CD4-positive, alpha-beta T cell (primary cell): ENCODE data around the gene DSCAML1. TPM values are rescaled to one million over a fixed set of nuclear protein-coding genes. Genes with fewer than 3 reads are reported as not detected.

ENCODE experiments used
- ATAC-seq: fragments of 200-7000 bp; cut with Tn5 transposase; one replicate; pipeline ENCODE4 v1.10.0; 2022; ENCODE audit warnings: mild to moderate bottlenecking; ENCODE audit not compliant: poor library complexity
- CTCF ChIA-PET: fragments of 350-600 bp; sonication (Branson Sonifier 250); formaldehyde crosslinking; loops from one replicate; lab custom pipeline; 2021; ENCODE audit warnings: antibody characterized with exemption, inconsistent platforms; lab: Charles Lee
- POLR2A ChIA-PET: fragments of 350-600 bp; sonication (Branson Sonifier 250); formaldehyde crosslinking; loops from one replicate; lab custom pipeline; 2021; ENCODE audit warnings: antibody characterized with exemption, inconsistent platforms; lab: Charles Lee
- DNase-seq, 14 experiments: peaks; one replicate each; pipeline ENCODE4 v3.0.0-alpha.2; 2013 to 2020; ENCODE audit warnings: mixed read lengths in 2 of 14
- H3K27ac ChIP-seq, 2 donors: one replicate each; pipeline versions ENCODE4 v1.5.1 to v1.7.0; 2013; ENCODE audit warnings: low read length in 2 of 2, low read depth in 1 of 2, mild to moderate bottlenecking in 1 of 2
- H3K27me3 ChIP-seq, 2 experiments: 1 replicate in 1 of 2; 2 replicates in 1 of 2; pipeline versions ENCODE4 v1.6.1 to v1.7.0; 2013; ENCODE audit warnings: low read length in 2 of 2, control low read depth in 1 of 2, mild to moderate bottlenecking in 1 of 2, moderate library complexity in 1 of 2; ENCODE audit not compliant: insufficient read depth in 2 of 2, control insufficient read depth in 1 of 2
- H3K36me3 ChIP-seq: one replicate; pipeline ENCODE4 v1.6.1; 2013; ENCODE audit warnings: low read length, control low read depth; ENCODE audit not compliant: insufficient read depth
- H3K4me1 ChIP-seq: one replicate; pipeline ENCODE4 v1.6.1; 2013; ENCODE audit warnings: low read length, control low read depth; ENCODE audit not compliant: insufficient read depth
- H3K4me3 ChIP-seq: one replicate; pipeline ENCODE4 v1.5.1; 2013; ENCODE audit warnings: mild to moderate bottlenecking, low read length, moderate library complexity
- H3K9me3 ChIP-seq, 2 experiments: 1 replicate in 1 of 2; 2 replicates in 1 of 2; pipeline versions ENCODE4 v1.6.1 to v1.7.0; 2013; ENCODE audit warnings: low read length in 2 of 2, mild to moderate bottlenecking in 2 of 2, control low read depth in 1 of 2, moderate library complexity in 1 of 2; ENCODE audit not compliant: control insufficient read depth in 1 of 2, insufficient read depth in 1 of 2
- H3K27ac Mint-ChIP-seq: one replicate; pipeline ENCODE4 v1.8.0; 2020; ENCODE audit warnings: mixed read lengths
- H3K27me3 Mint-ChIP-seq: one replicate; pipeline ENCODE4 v1.8.0; 2021; ENCODE audit warnings: mixed read lengths
- H3K36me3 Mint-ChIP-seq: one replicate; pipeline ENCODE4 v1.8.0; 2021; ENCODE audit warnings: low read depth, mixed read lengths
- H3K4me1 Mint-ChIP-seq: one replicate; pipeline ENCODE4 v1.8.0; 2021; ENCODE audit warnings: low read depth, mixed read lengths
- H3K4me3 Mint-ChIP-seq: one replicate; pipeline ENCODE4 v1.8.0; 2020; ENCODE audit warnings: mild to moderate bottlenecking, mixed read lengths
- H3K9me3 Mint-ChIP-seq: one replicate; pipeline ENCODE4 v1.8.0; 2020; ENCODE audit warnings: mixed read lengths
- CTCF ChIP-seq: fragments of 200-600 bp; IDR thresholded peaks from one replicate; pipeline ENCODE4 v1.8.0; 2022; ENCODE audit warnings: antibody characterized with exemption, mild to moderate bottlenecking
- intact Hi-C, 2 experiments: fragments of 100-400 bp; cut with DNase I in 1 of 2; cut with micrococcal nuclease in 1 of 2; formaldehyde crosslinking; loops; one replicate each; pipeline versions ENCODE4 v1.15.1 to v1.9.0; 2023 to 2025; cut with DNase I, micrococcal nuclease
- total RNA-seq, 174 experiments: library from RNA in 2 of 174; stranded (reverse) in 2 of 174; gene quantifications; one replicate each; pipeline ENCODE4 v1.2.3 and lab custom pipeline; 2021 to 2026

DSCAML1 gene
- total RNA-seq, 2 experiments from 2014 or later: 0.22 to 0.61 TPM

GRCh38 chr11:117626576-117626975 lies 170.4 kb downstream of the DSCAML1 start:
- H3K4me3 Mint-ChIP-seq: no peak overlapping the region
- no peak for DNase-seq
- no peak for TF ChIP-seq CTCF
- H3K27ac Mint-ChIP-seq: no peak overlapping the region
- no peaks in the 10 kb centered on the region for H3K4me1 Mint-ChIP-seq
- intact Hi-C loops: no loop called here
- H3K36me3 Mint-ChIP-seq: no peaks in the 10 kb centered on the region
- ChIA-PET CTCF (no interaction called here), POLR2A (no interaction called here)
- no peaks in the 10 kb centered on the region for H3K4me1 ChIP-seq
- H3K27ac ChIP-seq: no peak overlapping the region
- H3K36me3 ChIP-seq: no peaks in the 10 kb centered on the region
- no peaks in the 10 kb centered on the region for H3K27me3 ChIP-seq
- H3K27me3 Mint-ChIP-seq: peaks cover 14% of the 10 kb centered on the region
- ATAC-seq: no peak
- H3K4me3 ChIP-seq: no peak overlapping the region
- H3K9me3 Mint-ChIP-seq: peaks cover 2% of the 10 kb centered on the region
- no peaks in the 10 kb centered on the region for H3K9me3 ChIP-seq

- Histone ChIP-seq H3K27ac (no peak overlapping the region), H3K27me3 (peaks cover 0 to 2% of the 10 kb centered on the region in 2 experiments), H3K36me3 (no peaks in the 10 kb centered on the region), H3K9me3 (no peaks in the 10 kb centered on the region), H3K4me1 (no peaks in the 10 kb centered on the region), H3K4me3 (no peak overlapping the region)
- no peak for TF ChIP-seq CTCF
- no peak overlapping the region for H3K4me3 Mint-ChIP-seq
- H3K36me3 Mint-ChIP-seq: no peaks in the 10 kb centered on the region
- H3K9me3 Mint-ChIP-seq: peaks cover 4% of the 10 kb centered on the region
- POLR2A ChIA-PET: no interaction called here
- ATAC-seq (no peak), DNase-seq (no peak)
- no peaks in the 10 kb centered on the region for H3K4me1 Mint-ChIP-seq
- H3K27me3 Mint-ChIP-seq: peaks cover 14% of the 10 kb centered on the region
- CTCF ChIA-PET: no interaction called here
- intact Hi-C loops: no loop called here
- no peak overlapping the region for H3K27ac Mint-ChIP-seq
These were observed 171.8 kb downstream of the DSCAML1 start for GRCh38 chr11:117625237-117625636.

- ChIA-PET CTCF (no interaction called here), POLR2A (interaction anchor here (0.6 kb wide), 1 partner anchor 227 kb away, joined by 4 read pairs; no protein-coding TSS in a partner anchor)
- no peaks in the 10 kb centered on the region for H3K36me3 ChIP-seq
- intact Hi-C loops: no loop called here
- TF ChIP-seq CTCF: no peak
- Mint-ChIP-seq H3K27ac (no peak overlapping the region), H3K27me3 (peaks cover 14% of the 10 kb centered on the region), H3K4me1 (no peaks in the 10 kb centered on the region), H3K36me3 (no peaks in the 10 kb centered on the region), H3K9me3 (peaks cover 4% of the 10 kb centered on the region), H3K4me3 (no peak overlapping the region)
- H3K4me1 ChIP-seq: no peaks in the 10 kb centered on the region
- DNase-seq: no peak
- no peak overlapping the region for H3K4me3 ChIP-seq
- H3K27ac ChIP-seq: no peak overlapping the region
- H3K27me3 ChIP-seq: peaks cover 0 to 2% of the 10 kb centered on the region in 2 experiments
- no peak for ATAC-seq
- H3K9me3 ChIP-seq: no peaks in the 10 kb centered on the region
These were observed 173.2 kb downstream of the DSCAML1 start for GRCh38 chr11:117623831-117624271.
